Fibroblast of the aortic adventitia (primary cell): Measurements from ENCODE around the gene FAM241A. TPM values are rescaled to one million over a fixed set of nuclear protein-coding genes. Genes with fewer than 3 reads are reported as not detected.
"Not testable (repeated sequence)": the region's sequence is repeated elsewhere in the genome, so short reads cannot be mapped to it uniquely, and the experiment has no call there.

ENCODE experiments used
- DNase-seq: peaks from one replicate; pipeline ENCODE4 v3.0.0-alpha.2; 2010; ENCODE audit warnings: low read depth
- H3K4me3 ChIP-seq: 2 replicates; pipeline ENCODE4 v1.5.1; 2011; ENCODE audit warnings: low read depth, mild to moderate bottlenecking, control low read depth, low read length, moderate library complexity
- total RNA-seq: library from RNA; depleted of rRNA; stranded (reverse); fragments of >200 nt; gene quantifications from 2 replicates; pipeline ENCODE4 v1.2.3, GENCODE V29; 2012; ENCODE audit warnings: low replicate concordance
- TF ChIP-seq, protein P1 (sequence below): IDR thresholded peaks from 2 replicates; pipeline ENCODE4 v1.5.1; 2011; ENCODE audit warnings: mild to moderate bottlenecking, low read length, control low read depth, inconsistent platforms; ENCODE audit not compliant: insufficient read depth

Gene FAM241A
- total RNA-seq, 1 donor: 5.1 TPM

DNA sequence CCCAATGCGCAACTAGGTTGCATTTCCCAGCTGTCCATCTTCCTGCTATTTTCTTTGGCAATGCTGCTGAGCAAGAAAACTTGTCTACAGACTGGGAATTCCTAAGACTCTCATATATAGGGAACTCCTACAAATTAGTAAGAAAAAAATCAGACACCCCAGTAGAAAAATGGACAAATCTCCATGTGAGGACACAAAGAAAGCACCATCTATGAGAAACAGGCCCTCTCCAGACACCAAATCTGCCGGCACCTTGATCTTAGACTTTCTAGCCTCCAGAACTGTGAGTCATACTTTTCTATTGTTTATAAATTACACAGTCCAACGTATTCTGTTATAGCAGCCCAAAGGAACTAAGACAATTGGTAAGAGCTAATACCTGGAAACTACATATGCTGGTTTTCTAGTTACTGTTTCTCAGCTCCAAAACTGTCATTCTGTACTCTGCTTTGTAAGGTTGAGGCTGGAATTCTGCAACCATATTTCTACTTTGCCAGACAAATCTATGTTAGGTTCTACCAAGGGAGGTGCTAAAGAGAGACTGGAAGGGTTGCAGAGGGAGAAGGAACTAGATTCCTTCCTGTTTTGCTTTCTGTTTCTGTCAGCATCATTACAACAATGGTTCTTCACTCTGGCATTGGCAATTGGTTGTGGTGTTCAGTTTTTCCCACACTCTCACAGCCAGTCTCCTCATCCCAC is 35.7 kb upstream of the FAM241A start:
- H3K4me3 ChIP-seq: no peak overlapping the region
- peak; percentile 81 for DNase-seq
- TF ChIP-seq, protein P1, sequence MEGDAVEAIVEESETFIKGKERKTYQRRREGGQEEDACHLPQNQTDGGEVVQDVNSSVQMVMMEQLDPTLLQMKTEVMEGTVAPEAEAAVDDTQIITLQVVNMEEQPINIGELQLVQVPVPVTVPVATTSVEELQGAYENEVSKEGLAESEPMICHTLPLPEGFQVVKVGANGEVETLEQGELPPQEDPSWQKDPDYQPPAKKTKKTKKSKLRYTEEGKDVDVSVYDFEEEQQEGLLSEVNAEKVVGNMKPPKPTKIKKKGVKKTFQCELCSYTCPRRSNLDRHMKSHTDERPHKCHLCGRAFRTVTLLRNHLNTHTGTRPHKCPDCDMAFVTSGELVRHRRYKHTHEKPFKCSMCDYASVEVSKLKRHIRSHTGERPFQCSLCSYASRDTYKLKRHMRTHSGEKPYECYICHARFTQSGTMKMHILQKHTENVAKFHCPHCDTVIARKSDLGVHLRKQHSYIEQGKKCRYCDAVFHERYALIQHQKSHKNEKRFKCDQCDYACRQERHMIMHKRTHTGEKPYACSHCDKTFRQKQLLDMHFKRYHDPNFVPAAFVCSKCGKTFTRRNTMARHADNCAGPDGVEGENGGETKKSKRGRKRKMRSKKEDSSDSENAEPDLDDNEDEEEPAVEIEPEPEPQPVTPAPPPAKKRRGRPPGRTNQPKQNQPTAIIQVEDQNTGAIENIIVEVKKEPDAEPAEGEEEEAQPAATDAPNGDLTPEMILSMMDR: no peak

DNA sequence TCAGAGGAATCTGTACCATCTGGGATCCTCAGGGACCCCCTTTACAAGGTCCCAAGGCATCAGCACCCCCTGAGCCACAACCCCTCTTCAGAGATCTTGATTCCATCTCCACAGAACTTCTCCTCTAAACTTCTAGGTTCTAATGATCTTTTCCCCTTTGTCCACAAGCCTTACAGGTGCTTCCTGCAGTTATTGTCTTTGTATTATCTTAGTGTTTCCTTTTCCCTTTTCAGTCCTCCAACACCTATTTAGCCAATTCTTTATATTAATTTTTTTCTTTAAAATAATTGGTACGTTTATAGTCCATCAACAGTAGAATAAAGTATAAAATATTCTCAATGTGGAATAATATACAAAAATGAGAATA is 35.2 kb upstream of the FAM241A start:
- TF ChIP-seq, protein P1: no peak
- no peak overlapping the region for H3K4me3 ChIP-seq
- no peak for DNase-seq

DNA sequence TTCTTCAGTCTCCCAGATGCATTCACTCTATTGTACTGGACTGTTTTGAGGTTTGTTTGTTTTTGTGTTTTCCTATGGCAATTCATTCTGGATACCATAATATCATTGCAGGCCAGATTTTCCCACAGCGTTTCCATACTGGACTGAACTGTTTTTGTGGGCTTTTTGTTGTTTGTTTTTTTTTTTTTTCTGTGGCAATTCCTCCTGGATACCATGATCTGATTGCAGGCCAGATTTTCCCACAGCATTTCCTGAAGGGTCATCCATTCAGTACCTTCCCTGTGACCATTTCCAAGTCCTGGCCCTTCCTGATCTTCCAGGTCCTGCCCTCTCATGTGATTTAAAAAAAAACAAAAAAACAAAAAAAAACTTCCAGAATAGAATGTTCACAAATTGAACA is 33.9 kb upstream of the FAM241A start:
- no peak overlapping the region for H3K4me3 ChIP-seq
- TF ChIP-seq, protein P1: no peak
- DNase-seq: no peak

DNA sequence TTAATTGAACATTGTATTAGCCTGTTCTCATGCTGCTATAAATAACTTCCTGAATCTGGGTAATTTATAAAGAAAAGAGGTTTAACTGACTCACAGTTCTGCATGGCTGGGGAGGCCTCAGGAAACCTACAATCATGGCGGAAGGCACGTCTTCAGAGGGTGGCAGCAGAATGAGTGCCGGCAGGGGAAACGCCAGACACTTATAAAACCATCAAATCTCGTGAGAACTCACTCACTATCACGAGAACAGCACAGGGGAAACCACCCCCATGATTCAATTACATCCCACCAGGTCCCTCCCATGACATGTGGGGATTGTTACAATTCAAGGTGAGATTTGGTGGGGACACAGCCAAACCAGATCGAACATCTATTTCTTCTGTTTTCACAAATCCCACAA is 33.2 kb upstream of the FAM241A start:
- not testable (repeated sequence) for DNase-seq, H3K4me3 ChIP-seq

DNA sequence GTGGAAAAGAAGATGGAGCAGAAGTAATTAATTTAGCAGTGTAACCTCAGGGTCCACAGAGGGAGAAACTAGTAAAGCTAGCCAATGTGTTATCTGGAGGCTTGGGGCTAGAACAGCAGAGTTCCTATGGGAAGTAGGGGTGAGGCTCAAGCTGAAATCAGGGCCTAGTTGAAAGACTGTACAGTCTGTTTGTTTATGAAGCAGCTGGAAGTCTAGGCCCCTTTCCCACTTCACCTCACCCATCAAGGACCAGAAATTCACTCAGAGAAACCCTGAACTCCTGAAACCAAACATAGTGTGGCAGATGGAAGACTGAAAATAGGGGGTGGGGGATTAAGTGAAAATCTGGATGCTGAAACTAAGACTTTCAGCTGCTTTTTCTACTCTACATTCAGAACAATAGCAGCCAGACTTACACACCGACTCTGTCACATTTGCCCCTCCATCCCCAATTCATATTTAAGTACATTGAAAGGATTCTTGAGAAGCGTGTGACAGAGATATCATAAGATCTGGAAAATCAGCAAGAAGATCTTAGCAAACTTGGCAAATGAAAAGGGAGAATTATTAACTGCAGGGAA is 32.6 kb upstream of the FAM241A start:
- H3K4me3 ChIP-seq: no peak overlapping the region
- TF ChIP-seq, protein P1: no peak
- peak; percentile 21 for DNase-seq

DNA sequence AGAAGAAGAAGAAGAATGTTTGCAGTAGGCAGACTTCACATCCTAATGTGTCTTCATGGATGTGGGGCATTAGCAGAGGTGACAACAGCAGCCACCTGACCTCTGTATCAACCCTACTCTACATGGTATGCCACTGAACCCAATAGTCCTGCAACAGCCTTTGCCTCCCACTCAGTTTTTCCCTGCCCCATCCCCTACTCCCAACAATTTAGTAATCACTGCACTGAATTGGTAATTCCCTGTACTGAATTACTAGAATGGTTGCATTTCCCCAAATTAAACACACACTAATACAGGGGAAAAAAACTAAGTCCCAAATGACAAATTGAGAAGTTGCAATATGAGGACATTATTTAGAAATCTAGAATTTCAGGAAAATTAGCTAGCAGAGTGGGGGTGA is 31.4 kb upstream of the FAM241A start:
- TF ChIP-seq, protein P1: no peak
- no peak for DNase-seq
- H3K4me3 ChIP-seq: no peak overlapping the region

DNA sequence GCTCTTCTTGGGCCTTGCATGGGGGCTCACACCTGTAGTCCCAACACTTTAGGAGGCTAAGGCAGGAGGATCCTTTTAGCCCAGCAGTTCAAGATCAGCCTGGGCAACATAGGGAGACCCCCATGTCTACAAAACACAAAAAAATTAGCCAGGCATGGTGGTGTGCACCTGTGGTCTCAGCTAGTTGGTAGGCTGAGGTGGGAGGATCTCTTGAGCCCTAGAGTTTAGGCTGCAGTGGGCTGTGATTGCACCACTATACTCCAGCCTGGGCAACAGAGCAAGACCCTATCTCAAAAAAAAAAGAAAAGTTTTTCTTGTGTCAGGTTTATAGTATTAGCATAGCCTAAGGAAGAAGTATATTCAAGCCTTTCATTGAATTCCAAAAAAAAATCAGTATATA is 30.8 kb upstream of the FAM241A start:
- DNase-seq: no peak
- TF ChIP-seq, protein P1: no peak
- no peak overlapping the region for H3K4me3 ChIP-seq
